ENCODE measurements around the gene SCMH1. TPM values are rescaled to one million over a fixed set of nuclear protein-coding genes. Genes with fewer than 3 reads are reported as not detected.

Gene SCMH1
- total RNA-seq, 1 experiment from 2014 or later, result 42.7 TPM

DNA sequence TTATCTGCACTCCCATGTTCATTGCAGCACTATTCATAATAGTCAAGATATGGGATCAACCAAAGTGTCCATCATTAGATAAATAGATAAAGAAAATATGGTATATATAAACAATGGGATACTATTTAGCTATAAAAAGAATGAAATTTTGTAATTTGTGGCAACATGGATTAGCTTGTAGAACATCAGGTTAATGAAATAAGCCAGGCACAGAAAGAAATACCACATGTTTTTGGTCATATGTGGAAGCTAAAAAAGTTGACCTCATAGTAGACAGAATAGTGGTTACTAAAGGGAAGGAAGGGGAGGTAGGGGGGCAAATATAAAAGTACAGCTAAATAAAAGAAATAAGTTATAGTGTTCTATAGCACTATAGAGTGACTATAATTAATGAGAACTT, 68.5 kb downstream of the SCMH1 start:
- TF ChIP-seq, protein P1, sequence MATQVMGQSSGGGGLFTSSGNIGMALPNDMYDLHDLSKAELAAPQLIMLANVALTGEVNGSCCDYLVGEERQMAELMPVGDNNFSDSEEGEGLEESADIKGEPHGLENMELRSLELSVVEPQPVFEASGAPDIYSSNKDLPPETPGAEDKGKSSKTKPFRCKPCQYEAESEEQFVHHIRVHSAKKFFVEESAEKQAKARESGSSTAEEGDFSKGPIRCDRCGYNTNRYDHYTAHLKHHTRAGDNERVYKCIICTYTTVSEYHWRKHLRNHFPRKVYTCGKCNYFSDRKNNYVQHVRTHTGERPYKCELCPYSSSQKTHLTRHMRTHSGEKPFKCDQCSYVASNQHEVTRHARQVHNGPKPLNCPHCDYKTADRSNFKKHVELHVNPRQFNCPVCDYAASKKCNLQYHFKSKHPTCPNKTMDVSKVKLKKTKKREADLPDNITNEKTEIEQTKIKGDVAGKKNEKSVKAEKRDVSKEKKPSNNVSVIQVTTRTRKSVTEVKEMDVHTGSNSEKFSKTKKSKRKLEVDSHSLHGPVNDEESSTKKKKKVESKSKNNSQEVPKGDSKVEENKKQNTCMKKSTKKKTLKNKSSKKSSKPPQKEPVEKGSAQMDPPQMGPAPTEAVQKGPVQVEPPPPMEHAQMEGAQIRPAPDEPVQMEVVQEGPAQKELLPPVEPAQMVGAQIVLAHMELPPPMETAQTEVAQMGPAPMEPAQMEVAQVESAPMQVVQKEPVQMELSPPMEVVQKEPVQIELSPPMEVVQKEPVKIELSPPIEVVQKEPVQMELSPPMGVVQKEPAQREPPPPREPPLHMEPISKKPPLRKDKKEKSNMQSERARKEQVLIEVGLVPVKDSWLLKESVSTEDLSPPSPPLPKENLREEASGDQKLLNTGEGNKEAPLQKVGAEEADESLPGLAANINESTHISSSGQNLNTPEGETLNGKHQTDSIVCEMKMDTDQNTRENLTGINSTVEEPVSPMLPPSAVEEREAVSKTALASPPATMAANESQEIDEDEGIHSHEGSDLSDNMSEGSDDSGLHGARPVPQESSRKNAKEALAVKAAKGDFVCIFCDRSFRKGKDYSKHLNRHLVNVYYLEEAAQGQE (IDR thresholded peaks at IDR 0.05; ENCODE audit: insufficient read depth in 1 of 2, low read depth in 2 of 2, low read length in 1 of 2), result no peak
- TF ChIP-seq, protein P2, sequence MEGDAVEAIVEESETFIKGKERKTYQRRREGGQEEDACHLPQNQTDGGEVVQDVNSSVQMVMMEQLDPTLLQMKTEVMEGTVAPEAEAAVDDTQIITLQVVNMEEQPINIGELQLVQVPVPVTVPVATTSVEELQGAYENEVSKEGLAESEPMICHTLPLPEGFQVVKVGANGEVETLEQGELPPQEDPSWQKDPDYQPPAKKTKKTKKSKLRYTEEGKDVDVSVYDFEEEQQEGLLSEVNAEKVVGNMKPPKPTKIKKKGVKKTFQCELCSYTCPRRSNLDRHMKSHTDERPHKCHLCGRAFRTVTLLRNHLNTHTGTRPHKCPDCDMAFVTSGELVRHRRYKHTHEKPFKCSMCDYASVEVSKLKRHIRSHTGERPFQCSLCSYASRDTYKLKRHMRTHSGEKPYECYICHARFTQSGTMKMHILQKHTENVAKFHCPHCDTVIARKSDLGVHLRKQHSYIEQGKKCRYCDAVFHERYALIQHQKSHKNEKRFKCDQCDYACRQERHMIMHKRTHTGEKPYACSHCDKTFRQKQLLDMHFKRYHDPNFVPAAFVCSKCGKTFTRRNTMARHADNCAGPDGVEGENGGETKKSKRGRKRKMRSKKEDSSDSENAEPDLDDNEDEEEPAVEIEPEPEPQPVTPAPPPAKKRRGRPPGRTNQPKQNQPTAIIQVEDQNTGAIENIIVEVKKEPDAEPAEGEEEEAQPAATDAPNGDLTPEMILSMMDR (IDR thresholded peaks at IDR 0.05), result no peak
- no peak for TF ChIP-seq SIN3A (IDR thresholded peaks at IDR 0.05; ENCODE audit: borderline replicate concordance, insufficient read depth, low read depth, low read length)
- TF ChIP-seq POLR2AphosphoS5 (IDR thresholded peaks at IDR 0.05; ENCODE audit: low read depth, low read length), result no peak
- TF ChIP-seq TCF7L2 (IDR thresholded peaks at IDR 0.05; ENCODE audit: low read depth, low read length), result no peak
- POLR2A ChIA-PET, result no interaction called here

DNA sequence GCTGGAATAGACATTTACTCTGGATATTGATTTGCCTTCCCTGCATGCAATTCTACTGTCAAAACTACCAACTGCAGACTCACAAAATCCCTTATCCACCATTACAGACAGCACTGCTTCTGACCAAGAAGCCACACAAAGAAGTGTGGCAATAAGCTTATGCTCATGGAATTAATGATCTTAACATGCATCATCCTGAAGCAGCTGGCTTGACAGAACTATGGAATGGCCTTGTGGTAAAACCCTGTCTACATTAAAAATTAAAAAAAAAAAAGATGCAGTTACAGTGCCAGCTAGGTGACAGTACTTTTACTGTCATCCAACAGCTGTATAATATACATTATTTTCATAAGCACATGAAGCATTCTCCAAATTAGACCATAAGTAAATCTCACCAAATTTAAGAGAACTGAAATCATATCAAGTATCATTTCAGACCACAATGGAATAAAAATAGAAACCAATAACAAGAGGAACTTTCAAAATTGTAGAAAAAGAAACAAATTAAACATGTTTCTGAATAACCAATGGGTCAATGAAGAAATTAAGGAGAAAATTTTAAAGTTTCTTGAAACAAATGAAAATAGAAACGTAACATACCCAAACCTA, 70.7 kb downstream of the SCMH1 start:
- ChIA-PET CTCF (interaction anchor here (0.6 kb wide), 1 partner anchor 48 kb away, joined by 3 read pairs; no protein-coding TSS in a partner anchor), POLR2A (no interaction called here)
- BruUV-seq (replicated peaks), result no TSS peak
- DNase-seq (ENCODE audit: low read depth, low spot score) (no peak), ATAC-seq (no peak)
- Histone ChIP-seq H3K4me1 (ENCODE audit: control insufficient read depth, insufficient read depth, low read length) (no peaks in the 10 kb centered on the region), H3K27ac (ENCODE audit: low read length) (no peak overlapping the region), H3K9me3 (ENCODE audit: control insufficient read depth, insufficient read depth, low read depth, low read length) (peaks cover 22% of the 10 kb centered on the region; the same call in 1 of the 2 replicates), H3K27me3 (ENCODE audit: control insufficient read depth, insufficient read depth, low read length) (no peaks in the 10 kb centered on the region), H3K36me3 (ENCODE audit: control insufficient read depth, insufficient read depth, low read length) (no peaks in the 10 kb centered on the region), H3K4me3 (ENCODE audit: low read depth in 2 of 2, low read length in 2 of 2) (no peak overlapping the region)
- intact Hi-C loops (cut with micrococcal nuclease; ENCODE audit: unreplicated experiment), result no loop called here
- TF ChIP-seq POLR2AphosphoS5 (IDR thresholded peaks at IDR 0.05; ENCODE audit: low read depth, low read length) (no peak), SIN3A (IDR thresholded peaks at IDR 0.05; ENCODE audit: borderline replicate concordance, insufficient read depth, low read depth, low read length) (no peak), TCF7L2 (IDR thresholded peaks at IDR 0.05; ENCODE audit: low read depth, low read length) (no peak)
- TF ChIP-seq, protein P1 (IDR thresholded peaks at IDR 0.05; ENCODE audit: insufficient read depth in 1 of 2, low read depth in 2 of 2, low read length in 1 of 2), result no peak
- TF ChIP-seq, protein P2 (IDR thresholded peaks at IDR 0.05), result no peak
- in situ Hi-C loops (cut with HindIII; ENCODE audit: low pct_unique_long_range_greater_than_20kb, low sequenced_read_pairs), result no loop called here

More for the DNA sequence above, 68.5 kb downstream of the SCMH1 start:
- Histone ChIP-seq H3K27ac (ENCODE audit: low read length) (no peak overlapping the region), H3K4me1 (ENCODE audit: control insufficient read depth, insufficient read depth, low read length) (no peaks in the 10 kb centered on the region), H3K36me3 (ENCODE audit: control insufficient read depth, insufficient read depth, low read length) (no peaks in the 10 kb centered on the region), H3K9me3 (ENCODE audit: control insufficient read depth, insufficient read depth, low read depth, low read length) (peaks cover 6% of the 10 kb centered on the region; the same call in 1 of the 2 replicates), H3K4me3 (ENCODE audit: low read depth in 2 of 2, low read length in 2 of 2) (no peak overlapping the region), H3K27me3 (ENCODE audit: control insufficient read depth, insufficient read depth, low read length) (no peaks in the 10 kb centered on the region)
- intact Hi-C loops (cut with micrococcal nuclease; ENCODE audit: unreplicated experiment) (no loop called here), in situ Hi-C loops (cut with HindIII; ENCODE audit: low pct_unique_long_range_greater_than_20kb, low sequenced_read_pairs) (no loop called here)
- BruUV-seq (replicated peaks), result no TSS peak
- CTCF ChIA-PET, result no interaction called here
- ATAC-seq, result no peak
- no peak for DNase-seq (ENCODE audit: low read depth, low spot score)

Measured in Panc1 (cell line).